Stomach smooth muscle (tissue), 2 donors: ENCODE results near the gene ENPP6.

Source experiments
- H3K27ac ChIP-seq: one replicate; pipeline ENCODE4 v1.7.0; 2013; ENCODE audit warnings: mild to moderate bottlenecking, low read length, inconsistent platforms
- H3K27me3 ChIP-seq, 2 donors: one replicate each; pipeline ENCODE4 v1.7.0; 2013; ENCODE audit warnings: low read length in 2 of 2; ENCODE audit not compliant: insufficient read depth in 2 of 2, control insufficient read depth in 1 of 2
- H3K36me3 ChIP-seq, 2 donors: one replicate each; pipeline ENCODE4 v1.7.0; 2013; ENCODE audit warnings: low read length in 2 of 2; ENCODE audit not compliant: control insufficient read depth in 2 of 2, insufficient read depth in 2 of 2
- H3K4me1 ChIP-seq: one replicate; pipeline ENCODE4 v1.7.0; 2013; ENCODE audit warnings: low read length; ENCODE audit not compliant: control insufficient read depth, insufficient read depth
- H3K4me3 ChIP-seq, 2 donors: one replicate each; pipeline ENCODE4 v1.7.0; 2013; ENCODE audit warnings: low read length in 2 of 2
- H3K9ac ChIP-seq, 2 donors: one replicate each; pipeline ENCODE4 v1.7.0; 2013; ENCODE audit warnings: low read length in 2 of 2, mild to moderate bottlenecking in 1 of 2
- H3K9me3 ChIP-seq, 2 donors: one replicate each; pipeline ENCODE4 v1.7.0; 2013; ENCODE audit warnings: low read length in 2 of 2; ENCODE audit not compliant: control insufficient read depth in 2 of 2
- donor health status: healthy.
- donor health status: Pancreatic carcinoma.

The ENPP6 gene

DNA sequence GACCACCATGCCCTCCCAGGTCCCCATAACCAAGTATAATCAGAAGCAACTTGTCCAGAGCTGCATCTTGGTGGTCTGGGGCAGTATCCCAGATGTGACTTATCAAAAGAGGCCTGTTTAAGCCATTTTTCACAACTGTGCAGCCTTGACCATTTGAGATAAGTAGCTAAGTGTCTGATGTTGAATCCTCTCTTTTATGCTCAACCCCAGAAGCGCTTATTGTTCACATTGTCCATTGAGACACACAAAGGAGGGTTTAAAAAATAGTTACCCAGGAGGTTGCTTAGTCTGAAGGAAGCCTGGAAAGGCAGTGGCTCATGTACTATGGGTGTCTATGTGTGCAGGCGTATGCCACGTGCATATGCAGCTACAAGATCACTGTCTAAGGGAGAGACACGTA, 27.0 kb downstream of the ENPP6 start:
- Histone ChIP-seq H3K36me3 (no peaks in the 10 kb centered on the region), H3K27ac (no peak overlapping the region), H3K4me3 (no peak overlapping the region), H3K9ac (no peak overlapping the region), H3K9me3 (no peaks in the 10 kb centered on the region), H3K4me1 (no peaks in the 10 kb centered on the region), H3K27me3 (no peaks in the 10 kb centered on the region)

DNA sequence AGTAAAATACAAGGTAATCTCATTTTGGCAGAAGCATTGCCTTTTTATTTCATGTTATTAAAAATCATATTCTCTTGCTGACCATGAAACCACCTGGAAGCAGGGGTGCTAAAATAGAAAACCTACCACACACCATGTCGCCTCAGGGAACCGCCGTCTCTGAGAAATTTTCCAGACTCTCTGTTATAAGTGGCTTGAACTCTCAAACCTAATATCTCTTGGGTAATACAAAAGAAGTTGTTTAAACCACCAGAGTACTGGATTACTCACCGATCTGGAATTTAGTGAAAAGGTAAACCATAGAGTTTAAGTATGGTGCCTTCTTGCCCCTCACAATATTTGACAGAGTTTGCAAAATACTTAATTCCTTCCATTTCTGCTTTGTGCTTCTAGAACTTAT, 27.7 kb downstream of the ENPP6 start:
- Histone ChIP-seq H3K4me1 (no peaks in the 10 kb centered on the region), H3K27ac (no peak overlapping the region), H3K9ac (no peak overlapping the region), H3K36me3 (no peaks in the 10 kb centered on the region), H3K27me3 (no peaks in the 10 kb centered on the region), H3K4me3 (no peak overlapping the region), H3K9me3 (no peaks in the 10 kb centered on the region)

DNA sequence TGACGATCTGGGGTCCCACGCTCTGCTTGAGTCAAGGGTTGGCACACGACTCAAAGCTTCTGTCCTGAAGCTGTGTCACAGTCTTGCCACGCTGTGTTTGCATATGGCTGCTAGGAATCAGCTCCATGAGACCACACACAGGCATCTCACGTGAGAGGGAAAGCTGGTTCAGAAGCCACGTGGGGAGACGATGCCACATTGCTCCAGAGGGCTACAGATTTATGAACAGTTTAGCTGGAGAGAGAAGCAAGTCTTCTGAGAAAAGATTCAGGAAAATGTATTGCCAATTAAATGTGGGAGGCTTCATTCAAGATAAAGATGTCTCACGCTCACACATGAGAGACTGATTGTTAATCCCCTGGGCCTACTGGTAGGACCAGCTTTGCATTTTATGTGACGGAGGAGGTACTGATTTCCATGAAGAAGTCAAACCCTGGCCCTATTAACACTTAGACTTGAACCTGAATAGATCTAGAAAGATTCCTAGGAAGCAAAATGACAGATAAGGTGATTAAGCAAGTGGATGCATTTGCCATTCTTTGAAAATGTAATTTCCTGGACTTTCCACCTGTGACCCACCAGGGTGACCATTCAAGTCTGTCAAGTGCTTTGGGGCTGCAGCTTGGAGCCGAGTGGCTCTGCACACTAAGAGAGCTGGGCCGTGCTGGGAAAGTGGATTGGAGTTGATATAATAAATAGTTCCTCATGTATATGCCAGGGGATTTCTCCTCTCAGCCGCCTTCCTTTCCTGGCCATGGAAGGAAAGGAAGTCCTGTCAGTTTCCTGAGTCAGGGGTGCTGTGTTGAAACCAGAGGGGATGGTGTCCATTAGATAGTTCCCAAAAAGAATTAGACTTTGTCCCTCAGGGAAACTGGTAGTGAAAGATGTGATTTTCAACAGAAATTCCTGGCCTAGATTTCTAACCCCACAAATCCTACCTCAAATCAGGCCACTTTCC, 29.0 kb downstream of the ENPP6 start:
- Histone ChIP-seq H3K4me3 (no peak overlapping the region), H3K36me3 (no peaks in the 10 kb centered on the region), H3K27me3 (no peaks in the 10 kb centered on the region), H3K9me3 (no peaks in the 10 kb centered on the region), H3K27ac (no peak overlapping the region), H3K4me1 (no peaks in the 10 kb centered on the region), H3K9ac (no peak overlapping the region)

DNA sequence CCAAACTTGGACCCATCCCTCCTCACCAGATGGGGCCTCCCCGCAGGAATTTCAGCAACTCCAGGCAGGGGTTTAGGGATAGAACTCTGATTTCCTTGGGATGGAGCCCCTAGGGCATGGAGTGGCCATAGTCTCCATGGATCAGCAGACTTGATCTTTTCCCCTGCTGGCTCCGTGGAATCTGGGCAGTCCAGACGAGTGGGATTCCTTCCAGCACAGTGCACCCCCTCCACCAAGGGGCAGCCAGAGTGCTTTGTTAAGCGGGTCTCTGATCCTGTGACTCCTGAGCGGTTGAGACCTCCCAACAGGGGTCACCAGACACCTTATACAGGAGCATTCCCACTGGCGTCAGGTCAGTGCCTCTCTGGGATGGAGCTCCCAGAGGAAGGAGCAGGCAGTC, 40.4 kb downstream of the ENPP6 start:
- Histone ChIP-seq H3K9ac (no peak overlapping the region), H3K27ac (no peak overlapping the region), H3K4me1 (no peaks in the 10 kb centered on the region), H3K27me3 (peaks cover 0 to 4% of the 10 kb centered on the region in 2 donors), H3K4me3 (no peak overlapping the region), H3K36me3 (no peaks in the 10 kb centered on the region), H3K9me3 (peaks cover 0 to 6% of the 10 kb centered on the region in 2 donors)

DNA sequence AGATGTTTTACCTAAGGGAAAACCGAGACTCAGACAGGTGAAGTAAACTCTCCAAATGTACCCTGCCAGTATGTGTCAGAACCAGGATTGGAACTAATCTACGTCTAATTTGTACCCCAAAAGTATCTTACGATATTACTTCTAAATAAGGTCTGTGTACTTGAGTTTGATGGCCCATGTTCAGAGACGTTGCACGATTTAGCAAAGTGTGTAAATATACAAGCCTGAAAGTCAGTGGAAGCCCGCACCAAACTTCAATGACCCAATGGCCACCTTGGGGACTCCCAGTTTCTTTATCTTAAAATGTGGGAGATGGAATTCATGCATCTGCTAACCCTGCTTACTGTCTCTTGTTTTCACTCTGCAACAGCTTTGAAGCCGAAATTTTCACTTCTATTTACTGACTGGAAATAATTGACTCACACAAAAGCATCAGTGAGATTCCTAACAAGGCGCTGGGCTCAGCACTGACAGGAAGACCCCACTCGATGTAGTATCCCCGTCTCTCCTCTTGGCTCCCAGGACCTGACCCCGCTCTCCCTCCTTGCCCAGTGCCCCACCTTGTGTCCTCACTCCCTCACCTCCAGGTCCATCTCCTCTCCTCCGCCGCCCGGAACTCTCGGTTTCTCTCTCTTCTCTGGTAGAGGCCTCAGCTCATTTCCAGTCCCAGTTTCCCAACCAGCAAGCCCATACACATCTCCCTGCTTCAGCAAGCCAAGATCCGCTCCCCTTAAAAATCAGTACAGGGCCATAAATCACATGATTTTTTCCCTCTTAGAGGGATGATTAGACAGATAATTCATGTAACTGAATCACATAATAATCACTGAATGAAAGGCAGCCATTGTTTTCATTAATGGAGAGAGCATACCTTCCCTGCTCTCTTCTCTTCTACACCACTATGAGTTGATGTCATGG, 42.8 kb downstream of the ENPP6 start:
- H3K4me1 ChIP-seq = no peaks in the 10 kb centered on the region
- no peak overlapping the region for H3K27ac ChIP-seq
- H3K9ac ChIP-seq = no peak overlapping the region
- H3K27me3 ChIP-seq = peaks cover 2 to 4% of the 10 kb centered on the region in 2 donors
- H3K9me3 ChIP-seq = peaks cover 0 to 6% of the 10 kb centered on the region in 2 donors
- H3K36me3 ChIP-seq = no peaks in the 10 kb centered on the region
- H3K4me3 ChIP-seq = no peak overlapping the region

DNA sequence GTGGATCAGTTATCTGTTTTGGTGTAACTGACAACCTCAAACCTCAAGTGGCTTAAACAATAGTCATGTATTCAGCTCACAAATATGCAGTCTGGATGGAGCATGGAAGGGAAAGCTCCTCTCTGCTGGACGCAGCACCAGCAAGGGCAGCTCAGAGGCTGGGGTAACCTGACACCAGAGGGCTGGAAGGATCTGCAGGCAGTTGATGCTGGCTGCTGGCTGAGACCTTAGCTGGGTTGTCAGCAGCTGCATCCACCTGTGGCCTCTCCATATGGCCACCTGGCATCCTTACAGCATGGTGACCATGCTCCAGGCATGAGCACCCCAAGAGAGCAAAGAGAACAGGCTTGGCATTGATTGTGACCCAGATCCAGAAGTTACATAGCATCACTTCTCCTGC, 46.7 kb downstream of the ENPP6 start:
- Histone ChIP-seq H3K9ac (no peak overlapping the region), H3K9me3 (no peaks in the 10 kb centered on the region), H3K4me3 (no peak overlapping the region), H3K36me3 (no peaks in the 10 kb centered on the region), H3K4me1 (peaks cover 8% of the 10 kb centered on the region), H3K27ac (no peak overlapping the region), H3K27me3 (peaks cover 6 to 16% of the 10 kb centered on the region in 2 donors)

DNA sequence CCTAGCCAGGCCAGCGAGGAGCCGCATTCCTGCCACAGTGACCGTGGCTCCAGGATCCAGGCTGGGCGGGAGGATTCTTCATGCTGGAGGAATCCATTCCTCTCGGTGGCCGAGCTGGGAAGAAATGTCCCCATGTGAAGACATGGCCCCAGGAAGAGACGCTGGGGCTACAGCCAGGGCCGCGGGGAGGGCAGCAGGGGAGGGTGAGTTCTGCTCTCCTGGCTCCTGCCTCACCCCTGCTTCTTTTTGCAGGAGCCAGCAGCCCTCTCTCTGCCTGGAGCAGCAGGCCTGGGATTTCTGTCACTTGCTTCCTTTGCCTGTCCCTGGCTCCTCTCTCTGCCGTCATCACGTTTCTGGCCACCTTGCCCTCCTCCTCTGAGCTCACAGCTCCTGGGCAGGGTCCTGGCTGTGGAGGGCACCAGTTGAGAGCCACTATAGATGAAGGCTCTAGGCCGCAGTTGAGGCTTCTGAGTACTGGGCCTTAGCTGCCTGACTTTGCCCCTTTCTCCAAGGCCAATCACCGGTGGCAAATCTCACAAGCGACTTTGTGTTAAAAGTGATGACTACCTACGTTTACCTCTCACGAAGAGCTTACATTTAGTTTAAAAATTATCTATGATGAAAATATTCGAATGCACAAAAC, 48.3 kb downstream of the ENPP6 start:
- no peaks in the 10 kb centered on the region for H3K9me3 ChIP-seq
- no peaks in the 10 kb centered on the region for H3K36me3 ChIP-seq
- peaks cover 10 to 17% of the 10 kb centered on the region in 2 donors for H3K27me3 ChIP-seq
- no peak overlapping the region for H3K27ac ChIP-seq
- H3K4me3 ChIP-seq = no peak overlapping the region
- H3K9ac ChIP-seq = no peak overlapping the region
- peaks cover 8% of the 10 kb centered on the region for H3K4me1 ChIP-seq

DNA sequence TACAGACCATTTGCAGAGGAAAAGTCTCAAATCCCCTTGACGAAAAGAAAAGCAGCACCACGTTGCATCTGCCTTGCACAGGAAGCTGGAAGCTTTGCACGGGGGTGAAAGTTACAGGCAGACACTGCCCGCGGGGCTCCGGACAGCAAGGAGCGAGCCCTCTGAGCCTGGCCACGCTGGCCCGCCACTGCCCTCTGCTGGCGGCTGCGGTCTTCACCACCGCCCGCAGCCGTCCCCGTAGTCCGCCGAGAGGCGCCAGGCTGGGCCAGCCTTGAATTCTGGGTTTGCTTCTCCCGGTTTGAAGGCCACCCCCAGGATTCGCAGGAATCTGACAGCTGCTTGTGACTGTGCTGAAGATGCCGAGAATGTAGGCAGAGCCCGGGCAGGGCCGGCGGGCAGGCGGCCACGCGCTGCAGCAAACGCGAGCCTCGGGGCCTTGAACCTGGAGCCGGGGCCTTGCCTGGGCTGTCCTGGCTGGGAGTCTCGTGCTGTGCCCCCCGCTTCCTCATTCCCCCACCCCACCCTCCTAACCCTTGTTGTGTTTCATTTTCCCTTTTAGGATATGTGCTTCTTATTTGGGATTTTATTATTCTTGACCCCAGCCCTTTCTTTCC, 49.2 kb downstream of the ENPP6 start:
- H3K27me3 ChIP-seq = peaks cover 10 to 19% of the 10 kb centered on the region in 2 donors
- H3K36me3 ChIP-seq = no peaks in the 10 kb centered on the region
- peak overlapping the region in 1 of 2 donors; percentile 35 for H3K4me3 ChIP-seq
- no peak overlapping the region for H3K9ac ChIP-seq
- H3K27ac ChIP-seq = no peak overlapping the region
- H3K4me1 ChIP-seq = peaks cover 8% of the 10 kb centered on the region
- no peaks in the 10 kb centered on the region for H3K9me3 ChIP-seq

DNA sequence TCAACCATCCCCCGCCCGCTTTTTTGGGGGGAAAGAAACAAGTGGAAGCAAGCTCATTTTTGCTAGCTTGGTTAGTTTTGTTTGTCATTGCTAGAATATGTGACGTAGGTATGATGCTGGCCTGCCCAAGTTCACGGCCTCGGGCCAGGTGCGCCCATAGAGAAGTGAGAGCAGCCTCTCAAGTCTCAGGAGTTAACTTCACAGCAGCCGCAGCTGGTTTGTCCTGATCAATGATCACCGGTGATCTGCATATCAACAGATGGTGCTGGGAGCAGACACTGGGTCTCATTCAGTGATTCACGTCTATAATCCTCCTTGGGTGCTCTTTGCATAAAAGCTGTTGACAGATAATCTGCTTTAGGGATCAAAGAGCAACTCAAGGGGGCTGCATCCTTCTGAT, 50.1 kb downstream of the ENPP6 start:
- peaks cover 12 to 18% of the 10 kb centered on the region in 2 donors for H3K27me3 ChIP-seq
- H3K9me3 ChIP-seq = no peaks in the 10 kb centered on the region
- H3K4me1 ChIP-seq = peaks cover 8% of the 10 kb centered on the region

DNA sequence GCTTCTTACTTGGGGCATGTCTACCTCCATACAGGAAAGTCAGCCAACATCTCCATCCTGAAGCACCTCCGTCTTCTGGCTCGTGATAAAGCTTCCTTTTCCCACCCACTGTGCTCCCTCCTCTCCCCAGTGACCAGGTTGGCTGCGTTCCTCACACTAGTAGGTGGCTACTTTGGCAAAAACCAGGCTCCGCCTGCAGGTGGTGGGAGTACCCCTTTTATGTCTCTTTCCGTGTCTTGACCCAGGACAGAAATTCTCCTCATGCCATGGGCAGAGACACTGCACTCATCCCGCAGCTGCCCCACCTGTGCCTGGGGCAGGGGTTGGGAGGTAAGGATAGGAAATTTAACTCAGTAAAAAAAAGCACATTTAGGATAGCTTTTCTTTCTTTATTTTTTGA, 50.9 kb downstream of the ENPP6 start:
- Histone ChIP-seq H3K9ac (no peak overlapping the region), H3K4me1 (peaks cover 8% of the 10 kb centered on the region), H3K27me3 (peaks cover 13 to 16% of the 10 kb centered on the region in 2 donors), H3K27ac (no peak overlapping the region), H3K4me3 (no peak overlapping the region), H3K36me3 (no peaks in the 10 kb centered on the region), H3K9me3 (no peaks in the 10 kb centered on the region)

More for the DNA sequence above, 50.1 kb downstream of the ENPP6 start:
- Histone ChIP-seq H3K27ac (no peak overlapping the region), H3K4me3 (no peak overlapping the region), H3K9ac (no peak overlapping the region), H3K36me3 (no peaks in the 10 kb centered on the region)
